Activated CD4-positive, alpha-beta T cell treated with anti-CD3 and anti-CD28 coated beads, Interleukin-2, amount 50 U/mL, for 24 hours (primary cell): ENCODE measurements around the gene DPEP2.
"Not testable (repeated sequence)": the region's sequence is repeated elsewhere in the genome, so short reads cannot be mapped to it uniquely, and the experiment has no call there.

ENCODE experiments used
- DNase-seq, 2 donors: peaks; one replicate each; pipeline ENCODE4 v3.0.0-alpha.2; 2020; ENCODE audit warnings: low read depth in 1 of 2, low spot score in 1 of 2

The DPEP2 gene

GRCh38 chr16:67998779-67999688 is at the start of gene DPEP2:
Gene DPEP2, minus strand, starts transcription at chr16:67999484. Its CDS starts 6,272 bp downstream, at chr16:67993212.
- DNase-seq = not testable (repeated sequence)

- no peak for DNase-seq
Observed at GRCh38 chr16:68047987-68048386, 48.7 kb upstream of the DPEP2 start.

- DNase-seq = no peak
Observed at GRCh38 chr16:68046106-68046505, 46.8 kb upstream of the DPEP2 start.

GRCh38 chr16:68041783-68042182 is 42.5 kb upstream of the DPEP2 start:
- no peak for DNase-seq

GRCh38 chr16:68040506-68041288 is 41.4 kb upstream of the DPEP2 start:
- peak; percentile 84 to 85 for DNase-seq

- no peak for DNase-seq
Observed at GRCh38 chr16:68037841-68038597, 38.7 kb upstream of the DPEP2 start.

GRCh38 chr16:68035227-68035626 is 35.9 kb upstream of the DPEP2 start:
- DNase-seq = no peak

GRCh38 chr16:68033101-68033500 is 33.8 kb upstream of the DPEP2 start:
- DNase-seq = no peak

GRCh38 chr16:68031951-68032350 is 32.7 kb upstream of the DPEP2 start:
- no peak for DNase-seq

- DNase-seq = not testable (repeated sequence)
Observed at GRCh38 chr16:68030108-68030507, 30.8 kb upstream of the DPEP2 start.

- no peak for DNase-seq
Observed at GRCh38 chr16:68028996-68029395, 29.7 kb upstream of the DPEP2 start.

GRCh38 chr16:68022728-68023537 is 23.6 kb upstream of the DPEP2 start, which contains the start of the genes DDX28 and DUS2:
Gene DDX28, minus strand, starts transcription at chr16:68023232. Its CDS starts 30 bp downstream, at chr16:68023202.
Gene DUS2, plus strand, starts transcription at chr16:68023284. Its CDS starts 14,740 bp downstream, at chr16:68038024.
- DNase-seq = peak; percentile 93 to 96

- no peak for DNase-seq
Observed at GRCh38 chr16:68022278-68022727, 23.0 kb upstream of the DPEP2 start.

GRCh38 chr16:68021490-68021889 is 22.2 kb upstream of the DPEP2 start:
- no peak for DNase-seq

GRCh38 chr16:68019167-68019680 is 19.9 kb upstream of the DPEP2 start:
- no peak for DNase-seq

GRCh38 chr16:68015681-68016080 is 16.4 kb upstream of the DPEP2 start, which contains the start of gene DPEP2NB:
Gene DPEP2NB, minus strand, starts transcription at chr16:68015911. Its CDS starts 141 bp downstream, at chr16:68015770.
- DNase-seq = no peak

- no peak for DNase-seq
Observed at GRCh38 chr16:68013440-68013839, 14.2 kb upstream of the DPEP2 start.

GRCh38 chr16:68009872-68010271 is 10.6 kb upstream of the DPEP2 start:
- not testable (repeated sequence) for DNase-seq

- no peak for DNase-seq
Observed at GRCh38 chr16:68009157-68009735, 10.0 kb upstream of the DPEP2 start.
